SK-N-SH (cell line): ENCODE measurements around the gene FGFBP1. TPM values are rescaled to one million over a fixed set of nuclear protein-coding genes. Genes with fewer than 3 reads are reported as not detected.

Source experiments
- CTCF ChIA-PET: fragments of 300-600, 350-600 bp; formaldehyde crosslinking; extraction: SDS; loops from one replicate; lab custom pipeline; 2021; lab: Yijun Ruan, JAX
- POLR2A ChIA-PET: fragments of 350-600 bp; sonication (Branson Sonifier 250); formaldehyde crosslinking; extraction: SDS; loops from one replicate; lab custom pipeline; 2020; ENCODE audit warnings: antibody characterized with exemption, inconsistent platforms; lab: Yijun Ruan, JAX
- DNase-seq: peaks from one replicate; pipeline ENCODE4 v3.0.0; 2012
- H2AFZ ChIP-seq: fragments of 200-600 bp; sonication (generic); 2 replicates; pipeline ENCODE4 v1.8.1; 2016; ENCODE audit warnings: antibody characterized with exemption, mild to moderate bottlenecking, low read depth
- H3F3A ChIP-seq: fragments of 200-600 bp; sonication (generic); replicated peaks from 2 replicates; pipeline ENCODE3; 2016; ENCODE audit warnings: antibody characterized with exemption, mild to moderate bottlenecking; ENCODE audit not compliant: insufficient read depth
- H3K27ac ChIP-seq, 2 experiments: fragments of 200-500 bp in 1 of 2; fragments of 200-600 bp in 1 of 2; sonication (Bioruptor generic) in 1 of 2; sonication (generic), shearing (Covaris generic) in 1 of 2; 2 replicates each; pipeline versions ENCODE4 v1.5.1 to v1.6.1; 2014 to 2016; ENCODE audit warnings: low read depth in 2 of 2, inconsistent platforms in 1 of 2, low read length in 1 of 2, mild to moderate bottlenecking in 1 of 2, mixed read lengths in 1 of 2
- H3K27me3 ChIP-seq: fragments of 200-600 bp; sonication (generic), shearing (Covaris generic); 2 replicates; pipeline ENCODE4 v1.6.1; 2016; ENCODE audit warnings: mixed run types; ENCODE audit not compliant: insufficient read depth
- H3K36me3 ChIP-seq, 2 experiments: fragments of 200-500 bp in 1 of 2; fragments of 200-600 bp in 1 of 2; sonication (Bioruptor generic) in 1 of 2; sonication (generic) in 1 of 2; replicated peaks in 1 of 2; 2 replicates each; pipeline versions ENCODE3 to v1.5.1; 2014 to 2016; ENCODE audit warnings: low read length in 1 of 2, mild to moderate bottlenecking in 1 of 2; ENCODE audit not compliant: insufficient read depth in 2 of 2, control insufficient read depth in 1 of 2
- H3K4me1 ChIP-seq, 2 experiments: fragments of 200-500 bp in 1 of 2; fragments of 200-600 bp in 1 of 2; sonication (Bioruptor generic) in 1 of 2; sonication (generic), shearing (Covaris generic) in 1 of 2; 2 replicates each; pipeline versions ENCODE4 v1.5.1 to v1.6.1; 2014 to 2016; ENCODE audit warnings: low read depth in 1 of 2, low read length in 1 of 2, mixed run types in 1 of 2; ENCODE audit not compliant: insufficient read depth in 2 of 2, control insufficient read depth in 1 of 2
- H3K4me2 ChIP-seq: fragments of 200-600 bp; sonication (generic), shearing (Covaris generic); 2 replicates; pipeline ENCODE4 v1.6.1; 2017; ENCODE audit warnings: mixed run types
- H3K4me3 ChIP-seq, 2 experiments: fragments of 200-500 bp in 1 of 2; fragments of 200-600 bp in 1 of 2; sonication (Bioruptor generic) in 1 of 2; sonication (generic), shearing (Covaris generic) in 1 of 2; 2 replicates each; pipeline versions ENCODE4 v1.5.1 to v1.8.1; 2014 to 2016; ENCODE audit warnings: low read depth in 2 of 2, inconsistent platforms in 1 of 2, low read length in 1 of 2, mild to moderate bottlenecking in 1 of 2, mixed read lengths in 1 of 2, moderate library complexity in 1 of 2
- H3K79me2 ChIP-seq: fragments of 200-600 bp; sonication (generic); 2 replicates; pipeline ENCODE4 v1.8.1; 2017; ENCODE audit warnings: mild to moderate bottlenecking; ENCODE audit not compliant: insufficient read depth
- H3K9ac ChIP-seq: fragments of 200-600 bp; sonication (generic); 2 replicates; pipeline ENCODE4 v1.6.1; 2017; ENCODE audit warnings: mixed run types
- H3K9me2 ChIP-seq: fragments of 200-600 bp; sonication (generic); 2 replicates; pipeline ENCODE4 v1.6.1; 2017; ENCODE audit warnings: mixed run types
- H3K9me3 ChIP-seq: fragments of 200-600 bp; sonication (generic); 2 replicates; pipeline ENCODE4 v1.6.1; 2017; ENCODE audit warnings: mixed run types, mild to moderate bottlenecking, moderate library complexity
- H4K20me1 ChIP-seq: fragments of 200-600 bp; sonication (generic); 2 replicates; pipeline ENCODE4 v1.6.1; 2017; ENCODE audit warnings: mild to moderate bottlenecking, mixed run types; ENCODE audit not compliant: insufficient read depth
- FOSL2 ChIP-seq: IDR thresholded peaks from 2 replicates; pipeline ENCODE4 v1.4.0; 2012; ENCODE audit warnings: low read depth, mild to moderate bottlenecking, moderate library complexity, borderline replicate concordance
- FOXM1 ChIP-seq: IDR thresholded peaks from 2 replicates; pipeline ENCODE4 v1.4.0; 2012; ENCODE audit warnings: low read depth, mild to moderate bottlenecking
- GATA2 ChIP-seq: sonication (generic); formaldehyde crosslinking; IDR thresholded peaks from 2 replicates; pipeline ENCODE4 v1.5.0; 2020; ENCODE audit warnings: mild to moderate bottlenecking, missing genetic modification reagents
- JUND ChIP-seq: IDR thresholded peaks from 2 replicates; pipeline ENCODE4 v1.4.0; 2012
- MEF2A ChIP-seq: IDR thresholded peaks from 2 replicates; pipeline ENCODE4 v1.4.0; 2012; ENCODE audit warnings: low read depth, borderline replicate concordance
- MXI1 ChIP-seq: IDR thresholded peaks from 2 replicates; pipeline ENCODE4 v1.6.1; 2012; ENCODE audit warnings: mild to moderate bottlenecking, low read depth, low read length, improper control_type of control experiment
- POLR2AphosphoS5 ChIP-seq: IDR thresholded peaks from 2 replicates; pipeline ENCODE4 v1.6.1; 2012; ENCODE audit warnings: low read depth, low read length
- RAD21 ChIP-seq: IDR thresholded peaks from 2 replicates; pipeline ENCODE4 v1.6.1; 2012; ENCODE audit warnings: mild to moderate bottlenecking, low read length
- RFX5 ChIP-seq: IDR thresholded peaks from 2 replicates; pipeline ENCODE4 v1.6.1; 2012; ENCODE audit warnings: mild to moderate bottlenecking, improper control_type of control experiment, low read length
- RXRA ChIP-seq: IDR thresholded peaks from 2 replicates; pipeline ENCODE4 v1.4.0; 2012; ENCODE audit warnings: low read depth, mild to moderate bottlenecking, borderline replicate concordance
- SIN3A ChIP-seq: IDR thresholded peaks from 2 replicates; pipeline ENCODE4 v1.6.1; 2012; ENCODE audit warnings: low read depth, mild to moderate bottlenecking, low read length, moderate library complexity, borderline replicate concordance
- SMC3 ChIP-seq: IDR thresholded peaks from 2 replicates; pipeline ENCODE4 v1.6.1; 2012; ENCODE audit warnings: low read depth, low read length, improper control_type of control experiment
- TCF12 ChIP-seq: IDR thresholded peaks from 2 replicates; pipeline ENCODE4 v1.4.0; 2012
- ZBTB33 ChIP-seq: IDR thresholded peaks from 2 replicates; pipeline ENCODE4 v1.4.0; 2012; ENCODE audit warnings: low read depth, borderline replicate concordance
- WGBS: methylation state at CpG from one replicate; pipeline ENCODE4 v1.1.6; 2017; ENCODE audit warnings: low lambda C conversion rate; 5-methylcytosine and 5-hydroxymethylcytosine counted together
- polyA plus RNA-seq, 3 experiments: library from polyadenylated mRNA; depleted of rRNA; stranded (reverse); fragments of >200 nt; gene quantifications; 2 replicates each; pipeline ENCODE4 v1.2.3, GENCODE V29; 2012
- TF ChIP-seq, protein P1 (sequence below): fragments of 150-350 bp; IDR thresholded peaks from 2 replicates; pipeline ENCODE4 v1.6.1; 2016; ENCODE audit warnings: mild to moderate bottlenecking, low read depth, low read length
- TF ChIP-seq, protein P2 (sequence below): fragments of 200-600 bp; sonication (generic); IDR thresholded peaks from 2 replicates; pipeline ENCODE4 v1.6.1; 2017; ENCODE audit warnings: antibody characterized with exemption, mild to moderate bottlenecking, moderate library complexity
- TF ChIP-seq, protein P3 (sequence below): fragments of 150-350 bp; IDR thresholded peaks from 2 replicates; pipeline ENCODE4 v1.6.1; 2017; ENCODE audit warnings: antibody characterized with exemption, low read length, low read depth, borderline replicate concordance

FGFBP1 gene
- polyA plus RNA-seq, 1 of the 3 experiments (the other 2 are of a cell fraction): 0.13 TPM

- no peak for TF ChIP-seq TCF12
- no peak for TF ChIP-seq GATA2 (CRISPR knock-in tag)
- TF ChIP-seq, protein P1, sequence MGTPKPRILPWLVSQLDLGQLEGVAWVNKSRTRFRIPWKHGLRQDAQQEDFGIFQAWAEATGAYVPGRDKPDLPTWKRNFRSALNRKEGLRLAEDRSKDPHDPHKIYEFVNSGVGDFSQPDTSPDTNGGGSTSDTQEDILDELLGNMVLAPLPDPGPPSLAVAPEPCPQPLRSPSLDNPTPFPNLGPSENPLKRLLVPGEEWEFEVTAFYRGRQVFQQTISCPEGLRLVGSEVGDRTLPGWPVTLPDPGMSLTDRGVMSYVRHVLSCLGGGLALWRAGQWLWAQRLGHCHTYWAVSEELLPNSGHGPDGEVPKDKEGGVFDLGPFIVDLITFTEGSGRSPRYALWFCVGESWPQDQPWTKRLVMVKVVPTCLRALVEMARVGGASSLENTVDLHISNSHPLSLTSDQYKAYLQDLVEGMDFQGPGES: no peak
- TF ChIP-seq, protein P2, sequence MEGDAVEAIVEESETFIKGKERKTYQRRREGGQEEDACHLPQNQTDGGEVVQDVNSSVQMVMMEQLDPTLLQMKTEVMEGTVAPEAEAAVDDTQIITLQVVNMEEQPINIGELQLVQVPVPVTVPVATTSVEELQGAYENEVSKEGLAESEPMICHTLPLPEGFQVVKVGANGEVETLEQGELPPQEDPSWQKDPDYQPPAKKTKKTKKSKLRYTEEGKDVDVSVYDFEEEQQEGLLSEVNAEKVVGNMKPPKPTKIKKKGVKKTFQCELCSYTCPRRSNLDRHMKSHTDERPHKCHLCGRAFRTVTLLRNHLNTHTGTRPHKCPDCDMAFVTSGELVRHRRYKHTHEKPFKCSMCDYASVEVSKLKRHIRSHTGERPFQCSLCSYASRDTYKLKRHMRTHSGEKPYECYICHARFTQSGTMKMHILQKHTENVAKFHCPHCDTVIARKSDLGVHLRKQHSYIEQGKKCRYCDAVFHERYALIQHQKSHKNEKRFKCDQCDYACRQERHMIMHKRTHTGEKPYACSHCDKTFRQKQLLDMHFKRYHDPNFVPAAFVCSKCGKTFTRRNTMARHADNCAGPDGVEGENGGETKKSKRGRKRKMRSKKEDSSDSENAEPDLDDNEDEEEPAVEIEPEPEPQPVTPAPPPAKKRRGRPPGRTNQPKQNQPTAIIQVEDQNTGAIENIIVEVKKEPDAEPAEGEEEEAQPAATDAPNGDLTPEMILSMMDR: no peak
- TF ChIP-seq JUND: no peak
- TF ChIP-seq FOXM1: no peak
- no peak for TF ChIP-seq SIN3A
- TF ChIP-seq FOSL2: no peak
- no peak for TF ChIP-seq SMC3
- Histone ChIP-seq H3K27me3 (no peaks in the 10 kb centered on the region), H3K9me2 (no peaks in the 10 kb centered on the region), H3K36me3 (no peaks in the 10 kb centered on the region), H3K79me2 (no peaks in the 10 kb centered on the region), H3K9me3 (no peaks in the 10 kb centered on the region), H3F3A (no peaks in the 10 kb centered on the region), H2AFZ (no peak overlapping the region), H3K4me3 (no peak overlapping the region), H3K4me1 (peaks cover 0 to 9% of the 10 kb centered on the region in 2 experiments; a peak in 1 of 4 replicates), H4K20me1 (no peaks in the 10 kb centered on the region), H3K9ac (no peak overlapping the region), H3K27ac (no peak overlapping the region), H3K4me2 (no peak overlapping the region)
- 80% methylated on average over 16 of the region's 16 CpGs for WGBS
- ChIA-PET CTCF (interaction anchor here (0.6 to 5.4 kb wide), 14 partner anchors 15 to 302 kb away, joined by 3 to 60 read pairs (median 4); no protein-coding TSS in a partner anchor), POLR2A (no interaction called here)
- no peak for DNase-seq
Observed at GRCh38 chr4:15961781-15962510, 23.4 kb upstream of the FGFBP1 start.

- Histone ChIP-seq H3K9me3 (no peaks in the 10 kb centered on the region), H3K4me3 (no peak overlapping the region), H3K79me2 (no peaks in the 10 kb centered on the region), H3K9ac (no peak overlapping the region), H3K4me1 (peaks cover 0 to 11% of the 10 kb centered on the region in 2 experiments; a peak in 1 of 4 replicates), H3K9me2 (no peaks in the 10 kb centered on the region), H3K36me3 (no peaks in the 10 kb centered on the region), H3K4me2 (no peak overlapping the region), H4K20me1 (no peaks in the 10 kb centered on the region), H3K27ac (no peak overlapping the region), H2AFZ (no peak overlapping the region), H3K27me3 (no peaks in the 10 kb centered on the region), H3F3A (no peaks in the 10 kb centered on the region)
- ChIA-PET POLR2A (no interaction called here), CTCF (interaction anchor here (1.2 to 2.0 kb wide), 4 partner anchors 43 to 153 kb away, joined by 3 to 14 read pairs (median 7); no protein-coding TSS in a partner anchor)
- DNase-seq: no peak
- WGBS: 65% methylated on average over 2 of the region's 2 CpGs
- TF ChIP-seq RXRA (no peak), SMC3 (no peak), ZBTB33 (no peak), RFX5 (no peak), RAD21 (no peak), MEF2A (no peak), MXI1 (no peak), POLR2AphosphoS5 (no peak)
- TF ChIP-seq, protein P3, sequence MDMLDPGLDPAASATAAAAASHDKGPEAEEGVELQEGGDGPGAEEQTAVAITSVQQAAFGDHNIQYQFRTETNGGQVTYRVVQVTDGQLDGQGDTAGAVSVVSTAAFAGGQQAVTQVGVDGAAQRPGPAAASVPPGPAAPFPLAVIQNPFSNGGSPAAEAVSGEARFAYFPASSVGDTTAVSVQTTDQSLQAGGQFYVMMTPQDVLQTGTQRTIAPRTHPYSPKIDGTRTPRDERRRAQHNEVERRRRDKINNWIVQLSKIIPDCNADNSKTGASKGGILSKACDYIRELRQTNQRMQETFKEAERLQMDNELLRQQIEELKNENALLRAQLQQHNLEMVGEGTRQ: no peak
- TF ChIP-seq, protein P2: no peak
- TF ChIP-seq, protein P1: no peak
Observed at GRCh38 chr4:15958562-15958961, 20.0 kb upstream of the FGFBP1 start.
